GM12865 (cell line): Measurements from ENCODE around the gene ASPSCR1.

Source experiments
- DNase-seq: peaks from one replicate; pipeline ENCODE4 v3.0.0; 2010; ENCODE audit warnings: low read depth
- H3K4me3 ChIP-seq: 2 replicates; pipeline ENCODE4 v1.5.1; 2011; ENCODE audit warnings: mild to moderate bottlenecking, low read depth, low read length, control low read depth
- CTCF ChIP-seq: IDR thresholded peaks from 2 replicates; pipeline ENCODE4 v1.5.1; 2011; ENCODE audit warnings: low read length, control low read depth, low read depth, inconsistent platforms; ENCODE audit not compliant: insufficient read depth; ENCODE audit errors: missing control alignments

The ASPSCR1 gene

GRCh38 chr17:81994593-81995462 lies 17.4 kb downstream of the ASPSCR1 start:
- no peak overlapping the region for H3K4me3 ChIP-seq
- no peak for TF ChIP-seq CTCF
- DNase-seq, result no peak

- DNase-seq, result no peak
- no peak overlapping the region for H3K4me3 ChIP-seq
- TF ChIP-seq CTCF, result no peak
Measured at GRCh38 chr17:81995463-81996231, 18.2 kb downstream of the ASPSCR1 start.

GRCh38 chr17:81996232-81996756 lies 18.9 kb downstream of the ASPSCR1 start:
- TF ChIP-seq CTCF, result no peak
- no peak for DNase-seq
- H3K4me3 ChIP-seq, result no peak overlapping the region

- TF ChIP-seq CTCF, result no peak
- DNase-seq, result no peak
- H3K4me3 ChIP-seq, result no peak overlapping the region
Measured at GRCh38 chr17:81996757-81997441, 19.5 kb downstream of the ASPSCR1 start.

- DNase-seq, result no peak
- no peak for TF ChIP-seq CTCF
- H3K4me3 ChIP-seq, result no peak overlapping the region
Measured at GRCh38 chr17:81998212-81998611, 20.8 kb downstream of the ASPSCR1 start.

GRCh38 chr17:81998691-81999438 lies 21.4 kb downstream of the ASPSCR1 start:
- DNase-seq, result no peak
- TF ChIP-seq CTCF, result no peak
- H3K4me3 ChIP-seq, result no peak overlapping the region
